Activated CD8-positive, alpha-beta memory T cell treated with anti-CD3 and anti-CD28 coated beads, Interleukin-2, amount 10 ng/mL, durations not matched to agents 7 days and 5 days (primary cell): Measurements from ENCODE around the gene SOSTDC1. TPM values are rescaled to one million over a fixed set of nuclear protein-coding genes. Genes with fewer than 3 reads are reported as not detected.

Experiments used
- ATAC-seq: fragments of 150-1000 bp; cut with Tn5 transposase; one replicate; pipeline ENCODE4 v1.10.0; 2021; ENCODE audit warnings: moderate library complexity
- CTCF ChIA-PET: fragments of 350-600 bp; sonication (Branson Sonifier 250); formaldehyde crosslinking; loops from one replicate; lab custom pipeline; 2021; ENCODE audit warnings: antibody characterized with exemption; lab: Charles Lee
- DNase-seq: peaks from one replicate; pipeline ENCODE4 v3.0.0-alpha.2; 2020
- H3K27ac Mint-ChIP-seq: one replicate; pipeline ENCODE4 v1.8.0; 2021; ENCODE audit warnings: mild to moderate bottlenecking, mixed read lengths
- H3K27me3 Mint-ChIP-seq: one replicate; pipeline ENCODE4 v1.8.0; 2021; ENCODE audit warnings: mixed read lengths
- H3K36me3 Mint-ChIP-seq: one replicate; pipeline ENCODE4 v1.8.0; 2021; ENCODE audit warnings: mild to moderate bottlenecking, mixed read lengths
- H3K4me1 Mint-ChIP-seq: one replicate; pipeline ENCODE4 v1.8.0; 2021; ENCODE audit warnings: mixed read lengths
- H3K4me3 Mint-ChIP-seq: one replicate; pipeline ENCODE4 v1.8.0; 2021; ENCODE audit warnings: mild to moderate bottlenecking, moderate library complexity, mixed read lengths
- H3K9me3 Mint-ChIP-seq: one replicate; pipeline ENCODE4 v1.8.0; 2022; ENCODE audit warnings: low read depth, mixed read lengths
- total RNA-seq, 2 experiments: library from RNA; stranded (reverse); gene quantifications; one replicate each; pipeline ENCODE4 v1.2.3, GENCODE V29; 2021

SOSTDC1 gene
- total RNA-seq, 2 experiments from 2014 or later = not detected

- no peaks in the 10 kb centered on the region for H3K9me3 Mint-ChIP-seq
- CTCF ChIA-PET = interaction anchor here (1.3 to 4.3 kb wide), 3 partner anchors 11 to 143 kb away, joined by 3 to 20 read pairs (median 10); partner anchors contain the start of gene SOSTDC1
- peak overlapping the region; percentile 54 for H3K4me3 Mint-ChIP-seq
- H3K36me3 Mint-ChIP-seq = peaks cover 9% of the 10 kb centered on the region
- no peak for DNase-seq
- H3K4me1 Mint-ChIP-seq = peaks cover 24% of the 10 kb centered on the region
- H3K27ac Mint-ChIP-seq = peak overlapping the region; percentile 61
- no peak for ATAC-seq
- no peaks in the 10 kb centered on the region for H3K27me3 Mint-ChIP-seq
Measured at GRCh38 chr7:16422103-16422435, 43.5 kb downstream of the SOSTDC1 start.

GRCh38 chr7:16421333-16422102 lies 44.0 kb downstream of the SOSTDC1 start, which contains the start of gene CRPPA:
Gene CRPPA (minus strand): TSS chr7:16421538. CDS start chr7:16421322, 216 bp downstream.
- ATAC-seq (peak; percentile 32), DNase-seq (peak; percentile 56)
- Mint-ChIP-seq H3K27ac (peak within 1 kb of the TSS; percentile 99), H3K4me1 (peaks cover 28% of the 10 kb centered on the region), H3K36me3 (peaks cover 10% of the 10 kb centered on the region), H3K27me3 (no peaks in the 10 kb centered on the region), H3K4me3 (peak within 1 kb of the TSS; percentile 81), H3K9me3 (no peaks in the 10 kb centered on the region)
- CTCF ChIA-PET = interaction anchor here (0.9 to 4.3 kb wide), 9 partner anchors 7 to 225 kb away, joined by 3 to 20 read pairs (median 5); partner anchors contain the start of genes ANKMY2, BZW2 and SOSTDC1

GRCh38 chr7:16420649-16421332 lies 44.7 kb downstream of the SOSTDC1 start:
- no peaks in the 10 kb centered on the region for H3K27me3 Mint-ChIP-seq
- H3K36me3 Mint-ChIP-seq = peaks cover 12% of the 10 kb centered on the region
- H3K4me3 Mint-ChIP-seq = peak overlapping the region; percentile 81
- H3K9me3 Mint-ChIP-seq = no peaks in the 10 kb centered on the region
- peaks cover 28% of the 10 kb centered on the region for H3K4me1 Mint-ChIP-seq
- CTCF ChIA-PET = interaction anchor here (0.9 to 4.3 kb wide), 10 partner anchors 8 to 343 kb away, joined by 3 to 20 read pairs (median 4); partner anchors contain the start of genes ANKMY2, BZW2 and SOSTDC1
- H3K27ac Mint-ChIP-seq = peak overlapping the region; percentile 99
- DNase-seq (peak; percentile 93), ATAC-seq (peak; percentile 91)

- ATAC-seq (no peak), DNase-seq (no peak)
- H3K9me3 Mint-ChIP-seq = no peaks in the 10 kb centered on the region
- H3K27me3 Mint-ChIP-seq = no peaks in the 10 kb centered on the region
- peaks cover 28% of the 10 kb centered on the region for H3K4me1 Mint-ChIP-seq
- H3K4me3 Mint-ChIP-seq = peak overlapping the region; percentile 81
- peak overlapping the region; percentile 99 for H3K27ac Mint-ChIP-seq
- H3K36me3 Mint-ChIP-seq = peaks cover 12% of the 10 kb centered on the region
- CTCF ChIA-PET = interaction anchor here (0.9 to 4.3 kb wide), 8 partner anchors 8 to 342 kb away, joined by 3 to 20 read pairs (median 5); partner anchors contain the start of genes ANKMY2 and BZW2
Measured at GRCh38 chr7:16420329-16420648, 45.2 kb downstream of the SOSTDC1 start.

GRCh38 chr7:16419859-16420258 lies 45.7 kb downstream of the SOSTDC1 start:
- H3K27ac Mint-ChIP-seq = peak overlapping the region; percentile 99
- CTCF ChIA-PET = interaction anchor here (0.9 to 4.3 kb wide), 5 partner anchors 9 to 226 kb away, joined by 3 to 20 read pairs (median 4); partner anchors contain the start of genes ANKMY2 and BZW2
- H3K27me3 Mint-ChIP-seq = no peaks in the 10 kb centered on the region
- ATAC-seq = no peak
- peak overlapping the region; percentile 81 for H3K4me3 Mint-ChIP-seq
- H3K36me3 Mint-ChIP-seq = peaks cover 12% of the 10 kb centered on the region
- no peak for DNase-seq
- H3K9me3 Mint-ChIP-seq = no peaks in the 10 kb centered on the region
- peaks cover 28% of the 10 kb centered on the region for H3K4me1 Mint-ChIP-seq

- DNase-seq (no peak), ATAC-seq (no peak)
- peaks cover 12% of the 10 kb centered on the region for H3K36me3 Mint-ChIP-seq
- no peak overlapping the region for H3K27ac Mint-ChIP-seq
- H3K9me3 Mint-ChIP-seq = no peaks in the 10 kb centered on the region
- CTCF ChIA-PET = interaction anchor here (0.9 to 2.4 kb wide), 2 partner anchors 10 to 12 kb away, joined by 3 to 5 read pairs; no protein-coding TSS in a partner anchor
- H3K4me3 Mint-ChIP-seq = peak overlapping the region; percentile 39
- peaks cover 28% of the 10 kb centered on the region for H3K4me1 Mint-ChIP-seq
- H3K27me3 Mint-ChIP-seq = no peaks in the 10 kb centered on the region
Measured at GRCh38 chr7:16419126-16419525, 46.4 kb downstream of the SOSTDC1 start.

GRCh38 chr7:16417906-16418305 lies 47.6 kb downstream of the SOSTDC1 start:
- DNase-seq = no peak
- no peak overlapping the region for H3K4me3 Mint-ChIP-seq
- CTCF ChIA-PET = no interaction called here

GRCh38 chr7:16416289-16417282 lies 49.0 kb downstream of the SOSTDC1 start:
- CTCF ChIA-PET = no interaction called here

More at GRCh38 chr7:16417906-16418305, 47.6 kb downstream of the SOSTDC1 start:
- no peak for ATAC-seq
- Mint-ChIP-seq H3K9me3 (no peaks in the 10 kb centered on the region), H3K4me1 (peaks cover 28% of the 10 kb centered on the region), H3K36me3 (peaks cover 12% of the 10 kb centered on the region), H3K27me3 (no peaks in the 10 kb centered on the region), H3K27ac (no peak overlapping the region)

GRCh38 chr7:16412274-16413254 lies 53.0 kb downstream of the SOSTDC1 start:
- H3K27ac Mint-ChIP-seq = no peak overlapping the region
- DNase-seq (no peak), ATAC-seq (no peak)
- no peak overlapping the region for H3K4me3 Mint-ChIP-seq
- H3K9me3 Mint-ChIP-seq = no peaks in the 10 kb centered on the region
- H3K4me1 Mint-ChIP-seq = peaks cover 6% of the 10 kb centered on the region
- H3K36me3 Mint-ChIP-seq = peaks cover 3% of the 10 kb centered on the region
- CTCF ChIA-PET = no interaction called here
- no peaks in the 10 kb centered on the region for H3K27me3 Mint-ChIP-seq

More at GRCh38 chr7:16416289-16417282, 49.0 kb downstream of the SOSTDC1 start:
- Mint-ChIP-seq H3K27me3 (no peaks in the 10 kb centered on the region), H3K9me3 (no peaks in the 10 kb centered on the region), H3K4me3 (no peak overlapping the region), H3K27ac (no peak overlapping the region), H3K36me3 (peaks cover 12% of the 10 kb centered on the region), H3K4me1 (peaks cover 22% of the 10 kb centered on the region)
- DNase-seq (no peak), ATAC-seq (no peak)
